HG02798 (cell line): ENCODE measurements around the gene FGF1.

Source experiments
- ATAC-seq: cut with Tn5 transposase; IDR thresholded peaks from one replicate; pipeline ENCODE4 v1.9.1; 2021; ENCODE audit warnings: mild to moderate bottlenecking; ENCODE audit not compliant: unreplicated experiment, poor library complexity

FGF1 gene

DNA sequence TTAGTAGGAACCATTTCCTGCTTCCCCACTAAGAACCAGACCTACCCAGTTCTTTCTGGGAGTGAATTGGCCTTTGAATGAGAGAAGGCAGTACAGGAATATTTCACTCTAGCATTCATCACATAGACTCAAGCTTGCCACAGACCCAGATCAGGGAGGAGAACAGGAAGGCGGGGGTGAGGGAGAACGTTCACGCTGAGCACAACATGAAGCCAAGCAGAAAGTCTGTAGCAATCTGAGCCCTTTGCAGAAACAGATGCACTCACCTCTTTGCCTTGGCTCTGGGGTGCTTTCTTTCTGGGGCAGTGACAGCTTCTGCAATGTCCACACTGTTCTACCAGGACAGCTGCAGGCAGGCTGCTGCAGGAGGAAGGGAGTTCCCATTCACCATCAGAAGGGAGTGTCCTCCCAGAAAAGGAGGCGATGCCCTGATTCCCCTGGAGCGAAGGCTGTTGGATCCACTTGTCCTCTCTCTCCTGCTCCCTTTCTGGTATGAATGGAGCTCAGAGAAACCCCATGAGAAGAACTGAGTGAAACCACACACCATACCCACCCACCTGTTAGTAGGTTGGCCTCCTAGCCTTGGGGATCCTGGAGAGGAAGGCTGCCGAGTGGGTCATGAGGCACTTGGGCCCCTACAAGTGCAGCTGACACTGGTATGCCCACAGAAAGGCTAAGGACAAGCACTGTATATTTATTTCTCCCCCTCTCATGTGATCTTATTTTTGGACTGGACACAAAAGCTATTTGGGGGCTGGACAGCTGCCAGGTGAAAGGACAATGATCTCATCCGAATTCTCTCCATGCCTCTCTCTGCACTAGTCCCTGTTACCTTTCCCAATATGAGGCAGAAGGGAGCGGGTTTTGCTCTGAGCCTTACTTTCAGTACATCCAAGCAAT, 11.7 kb upstream of the FGF1 start:
- ATAC-seq: no peak

- ATAC-seq: no peak
Observed at GRCh38 chr5:142696379-142696778, 10.5 kb upstream of the FGF1 start.

DNA sequence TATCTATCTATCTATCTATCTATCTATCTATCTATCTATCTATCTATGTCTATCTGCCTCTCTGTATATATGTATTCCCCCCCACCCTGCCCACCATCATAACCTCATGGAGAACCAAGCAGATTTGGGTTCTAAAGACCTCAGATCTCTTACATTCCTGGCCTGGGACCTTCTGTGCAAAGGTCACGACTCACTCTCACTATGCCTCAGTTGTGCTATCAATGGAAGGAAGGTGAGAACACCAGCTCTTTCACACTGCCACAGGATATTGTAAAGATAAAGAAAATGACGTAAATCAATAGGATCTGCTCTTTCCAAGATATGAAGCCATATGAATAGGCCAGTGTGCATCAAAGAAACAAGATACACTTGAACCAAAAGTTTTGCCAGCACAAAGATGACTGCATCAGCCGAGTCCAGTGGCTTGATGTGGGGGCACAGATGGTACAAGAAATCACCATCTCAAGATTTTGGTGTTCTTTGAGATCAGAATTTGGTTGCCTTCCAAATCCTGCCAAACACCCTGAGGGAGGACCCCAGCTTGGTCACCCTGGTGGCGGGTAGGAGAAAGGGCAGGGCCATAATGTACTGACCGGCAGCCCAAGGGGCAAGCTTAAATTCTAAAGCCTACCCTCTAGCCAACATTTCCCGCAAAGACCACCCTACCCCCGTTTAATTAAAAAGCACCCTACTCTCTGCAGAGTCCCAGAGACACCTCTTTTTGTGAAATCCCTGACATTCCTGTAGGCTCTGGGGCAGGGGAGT, 8.4 kb upstream of the FGF1 start:
- no peak for ATAC-seq

DNA sequence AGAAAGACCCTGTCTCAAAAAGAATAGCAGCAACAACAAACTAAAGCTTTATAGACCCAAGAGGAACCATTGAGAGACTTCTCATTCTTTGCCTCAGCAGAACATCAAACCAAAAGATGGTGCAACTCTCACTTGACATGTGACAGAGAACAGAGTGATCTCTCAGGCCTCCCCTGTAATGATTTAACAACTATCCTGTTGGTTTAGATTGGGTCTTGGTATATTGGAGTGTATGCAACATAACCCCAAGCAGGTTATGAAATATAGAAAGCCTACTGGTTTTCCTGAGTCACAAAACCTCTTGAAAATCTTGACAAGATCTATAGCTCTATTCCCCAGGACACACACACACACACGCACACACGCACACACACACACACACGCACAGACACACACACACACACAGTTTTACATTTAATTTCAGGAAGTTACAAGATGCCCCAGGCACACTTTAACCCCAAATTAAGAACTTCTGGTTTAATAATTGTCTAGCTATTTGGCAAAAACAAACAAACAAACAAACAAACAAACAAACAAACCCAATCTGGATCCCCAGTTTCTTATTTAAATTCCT, 6.5 kb upstream of the FGF1 start:
- ATAC-seq: no peak

GRCh38 chr5:142690667-142691066, 4.8 kb upstream of the FGF1 start:
- no peak for ATAC-seq

GRCh38 chr5:142689081-142689480, 3.2 kb upstream of the FGF1 start:
- no peak for ATAC-seq

DNA sequence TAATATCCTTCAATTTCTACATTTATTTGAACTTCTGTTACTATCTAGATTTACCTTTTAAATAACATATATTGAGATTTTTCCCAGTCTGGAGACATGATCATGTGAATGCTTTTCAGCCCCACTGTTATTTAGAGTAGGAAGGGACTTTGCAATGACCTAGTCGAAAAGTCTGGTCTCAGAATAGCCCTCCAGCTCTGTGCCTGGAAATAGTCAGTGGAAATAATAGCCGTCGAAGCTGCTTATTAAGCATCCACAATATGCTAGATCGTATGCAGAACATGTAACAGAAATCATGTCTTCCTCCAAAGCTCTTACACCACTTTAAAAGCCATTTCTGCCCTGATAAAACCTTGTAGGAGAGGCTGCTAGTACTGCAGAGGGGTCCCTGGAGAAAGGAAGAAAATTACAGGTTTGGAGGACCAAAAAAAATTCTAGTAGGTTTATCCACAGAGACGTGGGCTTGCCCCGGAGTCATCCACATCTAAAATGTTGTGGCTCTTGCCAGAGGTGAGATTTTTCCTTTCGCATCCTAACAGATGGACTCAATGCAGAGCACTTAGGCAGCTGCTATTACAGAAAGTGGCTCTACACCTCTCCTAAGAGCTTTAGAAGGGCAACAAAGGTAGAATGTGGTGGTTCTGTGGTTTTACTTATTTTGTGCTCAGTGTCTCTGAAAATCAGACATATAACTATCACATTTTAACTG, 2.5 kb upstream of the FGF1 start:
- ATAC-seq: no peak

DNA sequence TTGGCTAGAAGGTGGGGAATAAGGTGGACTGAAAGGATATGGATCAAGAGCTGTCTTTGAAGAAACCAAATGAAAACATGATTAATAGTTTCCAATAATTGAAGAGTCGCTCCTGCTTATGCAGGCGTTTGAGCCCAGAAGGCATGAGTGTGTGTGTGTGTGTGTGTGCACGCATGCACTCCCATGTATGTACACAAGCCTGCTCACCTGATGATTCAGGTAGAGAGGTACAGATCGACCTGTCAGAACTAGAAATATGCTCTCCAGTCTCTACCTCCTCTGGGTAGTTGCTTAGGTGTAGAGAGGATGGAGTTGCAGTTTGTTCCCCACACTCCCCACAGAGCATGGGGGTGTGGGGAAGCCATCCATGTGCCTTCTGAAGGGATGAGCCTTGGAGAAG, 1.1 kb upstream of the FGF1 start:
- no peak for ATAC-seq

GRCh38 chr5:142686210-142686734, 382 bp upstream of the FGF1 start:
- no peak for ATAC-seq

- no peak for ATAC-seq
Observed at GRCh38 chr5:142684508-142685041, 1.3 kb downstream of the FGF1 start.

- no peak for ATAC-seq
Observed at GRCh38 chr5:142683881-142684505, 1.9 kb downstream of the FGF1 start.

GRCh38 chr5:142683116-142683515, 2.8 kb downstream of the FGF1 start:
- no peak for ATAC-seq

GRCh38 chr5:142680605-142681259, 5.2 kb downstream of the FGF1 start:
- no peak for ATAC-seq

DNA sequence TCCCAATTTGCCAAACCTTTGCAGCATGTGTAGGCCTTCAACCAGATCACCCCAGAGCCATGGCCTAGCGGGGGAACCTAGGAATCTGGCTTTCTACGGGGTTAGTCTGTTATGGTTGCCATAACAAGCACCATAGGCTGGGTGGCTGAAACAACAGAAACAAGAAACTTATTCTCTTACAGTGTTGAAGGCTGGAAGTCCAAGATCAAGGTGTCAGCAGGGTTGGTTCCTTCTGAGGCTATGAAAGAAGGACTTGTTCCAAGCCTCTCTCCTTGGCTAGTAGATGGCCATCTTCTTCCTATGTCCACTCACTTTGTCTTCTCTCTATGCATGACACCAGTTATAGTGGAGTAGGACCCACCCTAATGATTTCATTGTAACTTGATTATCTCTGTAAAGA, 6.1 kb downstream of the FGF1 start:
- no peak for ATAC-seq

DNA sequence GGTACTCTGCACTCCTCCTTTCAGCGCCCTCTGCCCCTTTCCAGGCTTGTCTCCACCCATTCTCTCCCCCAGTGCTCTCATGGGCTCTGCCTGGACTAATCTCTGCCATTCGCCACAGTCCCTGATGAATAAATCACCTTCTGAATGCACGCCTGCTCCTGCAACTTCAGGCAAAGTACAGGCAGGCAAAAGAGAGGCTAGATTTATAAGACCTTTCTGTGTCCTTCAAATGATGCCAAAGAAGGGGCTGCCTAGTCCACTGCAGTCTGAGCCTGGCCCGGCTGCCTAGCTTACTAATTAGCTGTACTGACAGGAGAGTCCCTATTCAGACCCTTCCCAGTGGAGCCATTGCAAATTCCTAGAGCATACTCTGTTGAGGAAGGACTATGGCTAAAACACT, 7.4 kb downstream of the FGF1 start:
- no peak for ATAC-seq

GRCh38 chr5:142677198-142677597, 8.7 kb downstream of the FGF1 start:
- ATAC-seq: no peak

- no peak for ATAC-seq
Observed at GRCh38 chr5:142676318-142676717, 9.6 kb downstream of the FGF1 start.

- no peak for ATAC-seq
Observed at GRCh38 chr5:142674531-142675469, 11.1 kb downstream of the FGF1 start.
